Hepatocyte (in vitro differentiated cells): ENCODE measurements around the gene ATP8A2. TPM values are rescaled to one million over a fixed set of nuclear protein-coding genes. Genes with fewer than 3 reads are reported as not detected.

Experiments used
- DNase-seq: peaks from one replicate; pipeline ENCODE4 v3.0.0-alpha.2; 2016; ENCODE audit warnings: low spot score
- H2AFZ ChIP-seq: fragments of 200-600 bp; sonication (generic); 2 replicates; pipeline ENCODE4 v1.6.0; 2016; ENCODE audit warnings: antibody characterized with exemption, mild to moderate bottlenecking
- H3K27ac ChIP-seq: fragments of 200-600 bp; sonication (generic); 2 replicates; pipeline ENCODE4 v1.5.1; 2016; ENCODE audit warnings: mild to moderate bottlenecking
- H3K27me3 ChIP-seq: fragments of 200-600 bp; sonication (generic); 2 replicates; pipeline ENCODE4 v1.6.1; 2016
- H3K36me3 ChIP-seq: fragments of 200-600 bp; sonication (generic); replicated peaks from 2 replicates; pipeline ENCODE4 v1.5.1; 2016; ENCODE audit warnings: low read depth; ENCODE audit not compliant: insufficient read depth
- H3K4me1 ChIP-seq: fragments of 200-600 bp; sonication (generic); 2 replicates; pipeline ENCODE4 v1.5.1; 2016; ENCODE audit warnings: mild to moderate bottlenecking, moderate library complexity; ENCODE audit not compliant: insufficient read depth
- H3K4me2 ChIP-seq: fragments of 200-600 bp; sonication (generic); 2 replicates; pipeline ENCODE4 v1.6.0; 2016
- H3K4me3 ChIP-seq: fragments of 200-600 bp; sonication (generic); 2 replicates; pipeline ENCODE4 v1.5.1; 2016; ENCODE audit warnings: mild to moderate bottlenecking
- H3K79me2 ChIP-seq: fragments of 200-600 bp; sonication (generic); 2 replicates; pipeline ENCODE4 v1.6.0; 2017; ENCODE audit warnings: mild to moderate bottlenecking
- H3K9me2 ChIP-seq: fragments of 200-600 bp; sonication (generic); replicated peaks from 2 replicates; pipeline ENCODE4 v1.6.0; 2017; ENCODE audit warnings: mild to moderate bottlenecking; ENCODE audit not compliant: insufficient read depth
- H3K9me3 ChIP-seq: fragments of 200-600 bp; sonication (generic); 2 replicates; pipeline ENCODE4 v1.5.1; 2016; ENCODE audit warnings: low read depth, mild to moderate bottlenecking
- H4K20me1 ChIP-seq: fragments of 200-600 bp; sonication (generic); 2 replicates; pipeline ENCODE4 v1.6.0; 2016; ENCODE audit warnings: mild to moderate bottlenecking; ENCODE audit not compliant: insufficient read depth, poor library complexity, severe bottlenecking
- CTCF ChIP-seq: fragments of 200-600 bp; sonication (generic); IDR thresholded peaks from 2 replicates; pipeline ENCODE4 v1.5.1; 2016; ENCODE audit warnings: antibody characterized with exemption, mild to moderate bottlenecking; ENCODE audit not compliant: poor library complexity
- EZH2 ChIP-seq: fragments of 200-600 bp; sonication (generic); IDR thresholded peaks from 2 replicates; pipeline ENCODE4 v1.6.1; 2016; ENCODE audit warnings: antibody characterized with exemption, mild to moderate bottlenecking, borderline replicate concordance
- EZH2phosphoT487 ChIP-seq: fragments of 200-600 bp; sonication (generic); IDR thresholded peaks from one replicate; pipeline ENCODE4 v1.6.1; 2018; ENCODE audit warnings: antibody characterized with exemption, mild to moderate bottlenecking, low read depth, moderate library complexity; ENCODE audit not compliant: unreplicated experiment, severe bottlenecking
- WGBS: methylation state at CpG from one replicate; pipeline ENCODE4 v1.1.6; 2016; ENCODE audit warnings: low lambda C conversion rate; ENCODE audit errors: missing lambda C conversion rate; 5-methylcytosine and 5-hydroxymethylcytosine counted together
- polyA plus RNA-seq: library from polyadenylated mRNA; unstranded; fragments of >200 nt; fragmentation: Nextera tagmentation; extraction: Ambion mirVana; gene quantifications from 2 replicates; pipeline ENCODE4 v1.2.1, GENCODE V29; 2016
- total RNA-seq: library from RNA; depleted of rRNA; stranded (reverse); fragments of >200 nt; gene quantifications from 2 replicates; pipeline ENCODE4 v1.2.3, GENCODE V29; 2014

Gene ATP8A2
- total RNA-seq (1.6 and 2.1 TPM in 2 replicates), polyA plus RNA-seq (3.1 and 3.9 TPM in 2 replicates)

- TF ChIP-seq CTCF (no peak), EZH2phosphoT487 (no peak), EZH2 (no peak)
- Histone ChIP-seq H2AFZ (peak within 1 kb of the TSS; percentile 45), H3K9me3 (no peaks in the 10 kb centered on the region), H3K79me2 (no peaks in the 10 kb centered on the region), H3K36me3 (no peaks in the 10 kb centered on the region), H3K27ac (no peak within 1 kb of the TSS), H3K4me2 (peak within 1 kb of the TSS; percentile 93), H3K4me3 (peak within 1 kb of the TSS; percentile 39), H3K4me1 (no peaks in the 10 kb centered on the region), H3K9me2 (no peaks in the 10 kb centered on the region), H3K27me3 (peaks cover 72% of the 10 kb centered on the region), H4K20me1 (no peaks in the 10 kb centered on the region)
- peak; percentile 30 for DNase-seq
- under 1% methylated on average over 48 of the region's 58 CpGs for WGBS
These were observed at the start of gene ATP8A2 for GRCh38 chr13:25371875-25372283. Gene ATP8A2, plus strand, starts transcription at chr13:25371974. Its CDS starts 239 bp downstream, at chr13:25372213.

DNA sequence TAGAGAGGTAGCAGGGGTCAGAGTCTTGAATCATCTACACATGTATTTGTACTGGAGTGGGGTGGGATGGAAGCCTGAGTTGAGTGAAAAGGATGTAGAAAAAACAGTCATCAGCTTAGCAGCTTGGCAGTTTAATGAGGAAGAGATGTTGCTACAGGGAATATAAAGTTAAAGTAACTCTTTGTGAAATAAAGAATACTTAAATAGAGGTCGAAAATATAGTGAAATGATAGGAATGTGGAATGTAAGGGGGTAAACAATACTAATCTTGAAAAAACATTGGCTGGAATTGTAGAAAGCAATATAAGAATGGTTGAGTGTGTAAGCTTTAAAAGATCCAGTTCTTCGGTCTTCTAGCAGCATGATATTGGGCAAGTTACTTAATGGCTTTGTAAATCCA is 47.7 kb upstream of the ATP8A2 start:
- no peaks in the 10 kb centered on the region for H3K4me1 ChIP-seq
- H2AFZ ChIP-seq = no peak overlapping the region
- no peak overlapping the region for H3K4me3 ChIP-seq
- H3K9me3 ChIP-seq = no peaks in the 10 kb centered on the region
- no peak overlapping the region for H3K27ac ChIP-seq
- no peaks in the 10 kb centered on the region for H3K79me2 ChIP-seq
- TF ChIP-seq EZH2 = no peak
- TF ChIP-seq CTCF = no peak
- TF ChIP-seq EZH2phosphoT487 = no peak
- no peaks in the 10 kb centered on the region for H3K9me2 ChIP-seq
- no peak for DNase-seq
- no peaks in the 10 kb centered on the region for H4K20me1 ChIP-seq
- no peak overlapping the region for H3K4me2 ChIP-seq
- no peaks in the 10 kb centered on the region for H3K27me3 ChIP-seq
- WGBS = 83% methylated on average over 2 of the region's 2 CpGs
- no peaks in the 10 kb centered on the region for H3K36me3 ChIP-seq

GRCh38 chr13:25329706-25330105 is 42.1 kb upstream of the ATP8A2 start:
- Histone ChIP-seq H3K4me1 (no peaks in the 10 kb centered on the region), H3K27me3 (no peaks in the 10 kb centered on the region), H3K4me3 (no peak overlapping the region), H2AFZ (no peak overlapping the region), H3K79me2 (no peaks in the 10 kb centered on the region), H4K20me1 (no peaks in the 10 kb centered on the region), H3K27ac (no peak overlapping the region), H3K4me2 (no peak overlapping the region), H3K9me3 (no peaks in the 10 kb centered on the region), H3K36me3 (no peaks in the 10 kb centered on the region), H3K9me2 (no peaks in the 10 kb centered on the region)
- TF ChIP-seq CTCF (no peak), EZH2 (no peak), EZH2phosphoT487 (no peak)
- 98% methylated on average over 4 of the region's 4 CpGs for WGBS
- DNase-seq = peak; percentile 6

- no peaks in the 10 kb centered on the region for H3K4me1 ChIP-seq
- H3K4me3 ChIP-seq = no peak overlapping the region
- H3K9me3 ChIP-seq = no peaks in the 10 kb centered on the region
- H3K27ac ChIP-seq = no peak overlapping the region
- H3K4me2 ChIP-seq = no peak overlapping the region
- no peak for TF ChIP-seq EZH2phosphoT487
- no peaks in the 10 kb centered on the region for H3K27me3 ChIP-seq
- no peaks in the 10 kb centered on the region for H3K36me3 ChIP-seq
- 85% methylated on average over 1 of the region's 1 CpG for WGBS
- no peaks in the 10 kb centered on the region for H3K79me2 ChIP-seq
- no peak overlapping the region for H2AFZ ChIP-seq
- H4K20me1 ChIP-seq = no peaks in the 10 kb centered on the region
- H3K9me2 ChIP-seq = no peaks in the 10 kb centered on the region
- DNase-seq = no peak
These were observed 41.2 kb upstream of the ATP8A2 start for GRCh38 chr13:25330541-25330940.
